Stimulated activated CD4-positive, alpha-beta T cell treated with anti-CD3 and anti-CD28 coated beads, Interleukin-1b, Interleukin-23, amount 100 ng/mL, for 1 hour (primary cell): ENCODE data around the gene CHD1.
"Not testable (repeated sequence)": the region's sequence is repeated elsewhere in the genome, so short reads cannot be mapped to it uniquely, and the experiment has no call there.

ENCODE experiments used
- DNase-seq, 2 donors: peaks; one replicate each; pipeline ENCODE4 v3.0.0-alpha.2; 2020; ENCODE audit warnings: low read depth in 2 of 2

CHD1 gene

DNA sequence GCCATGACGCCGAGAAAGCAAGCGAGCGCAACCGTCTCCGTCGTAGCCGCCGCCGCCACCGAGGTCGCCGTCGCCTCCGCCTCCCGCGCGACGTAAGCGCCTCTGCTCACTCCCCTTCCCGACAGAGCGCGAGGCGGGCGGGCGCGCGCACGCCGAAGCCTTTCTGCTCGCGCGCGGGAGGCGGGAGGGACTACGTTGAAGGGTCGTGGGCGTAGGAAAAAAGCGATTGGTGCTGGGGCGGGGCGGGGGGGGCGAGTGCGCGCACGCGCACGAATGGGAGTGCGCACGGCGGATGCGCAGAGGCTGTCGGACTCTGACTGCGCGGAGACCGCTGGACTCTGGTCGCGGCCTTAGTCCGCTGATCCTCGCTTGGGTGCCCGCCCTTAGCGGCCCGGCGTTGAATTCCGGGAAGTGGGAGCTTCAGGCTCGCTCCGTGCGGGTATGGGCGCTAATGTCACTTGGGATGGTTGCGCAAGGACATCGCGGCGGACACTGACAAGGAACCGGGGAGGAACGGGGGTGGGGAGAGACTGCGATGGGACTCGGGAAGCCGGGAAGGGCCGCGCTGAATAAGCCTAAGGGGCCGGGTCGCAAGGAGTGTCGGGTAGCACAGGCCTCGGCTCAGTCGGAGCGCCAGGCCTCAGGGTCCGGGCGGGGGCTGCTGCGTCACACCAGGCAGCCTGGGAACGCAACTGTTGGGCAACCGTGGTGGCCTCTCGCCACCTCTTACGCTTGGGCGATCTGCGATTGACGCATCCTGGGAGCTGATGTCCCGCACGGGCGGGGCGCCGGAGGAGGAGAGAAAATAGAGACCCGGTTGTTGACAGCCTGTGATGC lies at the start of gene CHD1:
Gene CHD1 (minus strand): TSS at position 135 of the 837 bp plus-strand sequence. CDS start 2,621 bp downstream, outside the sequence.
- peak; percentile 84 to 86 for DNase-seq

DNA sequence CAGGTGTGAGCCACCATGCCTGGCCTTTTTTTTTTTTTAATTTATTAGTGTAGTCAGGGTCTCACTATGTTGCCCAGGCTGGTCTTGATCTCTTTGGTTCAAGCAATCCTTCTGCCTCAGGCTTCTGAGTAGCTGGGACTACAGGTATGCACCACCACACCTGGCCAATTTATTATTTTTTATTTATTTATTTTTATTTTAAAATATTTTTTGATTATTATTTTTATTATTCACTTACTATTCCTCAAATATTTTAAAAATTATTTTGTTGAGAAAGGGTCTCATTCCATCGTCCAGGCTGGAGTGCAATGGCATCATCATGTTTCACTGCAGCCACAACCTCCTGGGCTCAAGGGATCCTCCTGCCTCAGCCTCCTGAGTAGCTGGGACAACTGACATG lies 49.7 kb upstream of the CHD1 start:
- DNase-seq: no peak

DNA sequence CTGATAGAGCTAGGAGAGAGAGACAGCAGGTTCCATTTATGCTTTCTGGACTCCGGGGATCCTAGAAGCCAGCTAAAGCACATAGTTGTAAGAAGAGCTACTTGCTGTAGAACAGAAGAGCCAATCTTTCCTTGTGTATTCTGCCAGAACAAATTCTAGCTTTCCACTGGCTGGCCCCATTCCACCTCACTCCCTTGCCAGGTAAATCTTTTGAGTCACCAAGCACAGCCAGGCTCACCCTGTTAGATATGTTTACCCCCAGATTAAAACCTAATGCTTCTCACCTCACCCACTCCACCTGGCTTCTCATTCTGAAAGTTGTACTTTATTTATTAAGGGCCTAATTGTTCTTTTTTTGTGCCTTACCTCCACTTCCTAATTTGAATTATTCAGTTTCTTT lies 48.9 kb upstream of the CHD1 start:
- no peak for DNase-seq

DNA sequence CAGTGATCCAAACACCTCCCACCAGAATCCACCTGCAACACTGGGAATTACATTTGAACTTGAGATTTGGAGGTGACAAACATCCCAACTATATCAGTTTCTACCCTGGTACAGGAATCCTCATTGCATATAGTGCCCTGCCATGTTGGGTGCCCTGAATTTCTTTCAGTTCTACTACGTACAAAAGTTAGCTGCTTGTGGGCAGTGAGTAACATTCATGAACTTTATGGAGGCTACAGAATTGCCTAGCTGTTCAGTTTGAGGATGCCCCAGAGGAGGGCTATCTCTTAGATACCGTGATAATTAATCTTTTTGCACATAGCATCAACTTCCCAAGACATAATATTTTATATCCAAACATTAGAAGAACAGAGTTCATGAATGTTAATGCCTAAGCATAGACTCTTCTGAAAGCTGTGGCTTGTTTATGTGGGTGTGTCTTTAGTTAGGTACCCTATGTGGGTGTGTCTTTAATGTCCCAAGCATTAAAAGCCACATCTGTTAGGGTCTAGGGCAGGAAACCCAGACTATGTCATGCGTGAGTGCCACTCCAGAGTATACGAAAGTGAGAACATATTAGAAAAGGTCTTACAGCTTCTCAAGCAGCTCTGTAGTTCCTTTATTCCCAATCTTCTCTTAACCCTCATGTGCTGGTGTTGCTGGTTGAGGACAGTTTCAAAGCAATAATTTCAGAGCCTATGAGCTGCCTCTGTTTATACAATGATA lies 47.0 kb upstream of the CHD1 start:
- DNase-seq: no peak

DNA sequence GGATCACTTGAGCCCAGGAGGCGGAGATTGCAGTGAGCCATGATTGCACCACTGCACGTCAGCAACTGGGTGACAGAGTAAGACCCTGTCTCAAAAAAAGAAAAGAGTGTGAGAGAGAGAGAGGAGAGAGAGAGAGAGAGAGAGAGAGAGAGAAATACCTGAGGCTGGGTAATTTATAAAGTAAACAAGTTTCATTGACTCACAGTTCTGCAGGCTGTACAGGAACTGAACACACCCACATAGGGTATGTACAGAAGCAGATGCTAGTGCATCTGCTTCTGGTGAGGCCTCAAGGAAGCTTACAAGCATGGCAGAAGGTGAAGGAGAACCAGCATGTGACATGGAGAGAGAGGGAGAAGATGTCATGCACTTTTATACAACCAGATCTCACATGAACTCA lies 46.4 kb upstream of the CHD1 start:
- no peak for DNase-seq

DNA sequence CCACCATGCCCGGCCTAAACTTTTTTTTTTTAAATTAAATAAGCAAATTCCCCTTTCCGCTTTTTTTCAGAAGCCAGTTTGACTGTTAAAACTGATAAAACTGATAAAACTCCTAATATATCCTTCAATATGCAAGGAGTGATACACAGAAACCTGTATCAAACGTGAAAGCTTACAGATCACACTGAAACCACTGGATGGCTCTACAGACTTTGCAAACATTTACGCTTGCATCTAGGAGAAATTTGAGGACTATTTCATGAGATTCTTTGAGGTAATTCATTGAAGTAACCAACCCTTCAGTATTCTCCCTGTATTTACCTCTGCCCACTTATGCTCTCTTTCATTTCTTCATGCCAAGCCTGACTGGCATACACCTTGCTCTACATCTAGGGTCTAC lies 40.6 kb upstream of the CHD1 start:
- no peak for DNase-seq

DNA sequence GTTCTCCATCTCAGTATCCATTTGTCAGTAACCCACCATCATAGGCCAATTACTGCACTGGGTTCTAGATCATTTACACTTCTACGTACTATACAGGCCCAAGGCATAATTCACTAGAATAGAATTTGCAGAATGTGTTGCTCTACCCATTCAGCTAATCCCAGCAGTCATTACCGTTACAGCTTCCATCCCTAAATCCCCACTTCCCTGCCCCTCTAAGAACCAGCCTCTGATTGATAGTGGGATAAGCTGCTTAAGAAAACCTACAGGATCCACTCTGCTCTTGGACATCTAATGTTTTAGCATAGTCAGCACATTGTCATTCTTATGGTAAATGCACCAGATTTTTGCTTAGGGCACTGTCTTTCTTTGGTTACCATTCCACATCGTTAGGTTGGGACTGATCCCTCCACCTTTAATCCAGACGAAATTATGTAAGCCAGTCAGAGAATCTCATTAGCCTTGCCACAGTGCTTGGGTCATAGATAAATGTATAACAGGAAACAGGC lies 39.3 kb upstream of the CHD1 start:
- DNase-seq: no peak

DNA sequence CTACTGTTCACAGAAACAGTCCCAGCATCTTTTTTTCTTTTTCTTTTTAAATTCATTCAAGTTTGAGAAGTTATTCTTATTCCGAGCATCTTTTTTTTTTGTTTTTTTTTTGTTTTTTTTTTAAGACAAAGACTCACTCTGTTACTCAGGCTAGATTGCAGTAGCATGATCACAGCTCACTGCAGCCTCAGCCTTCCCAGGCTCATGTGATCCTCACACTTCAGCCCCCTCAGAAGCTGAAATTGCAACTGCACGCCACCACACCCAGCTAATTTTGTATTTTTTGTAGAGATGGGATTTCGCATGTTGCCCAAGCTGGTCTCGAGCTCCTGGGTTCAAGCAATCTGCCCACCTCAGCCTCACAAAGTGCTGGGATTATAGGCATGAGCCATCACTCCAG lies 36.4 kb upstream of the CHD1 start:
- DNase-seq: no peak

DNA sequence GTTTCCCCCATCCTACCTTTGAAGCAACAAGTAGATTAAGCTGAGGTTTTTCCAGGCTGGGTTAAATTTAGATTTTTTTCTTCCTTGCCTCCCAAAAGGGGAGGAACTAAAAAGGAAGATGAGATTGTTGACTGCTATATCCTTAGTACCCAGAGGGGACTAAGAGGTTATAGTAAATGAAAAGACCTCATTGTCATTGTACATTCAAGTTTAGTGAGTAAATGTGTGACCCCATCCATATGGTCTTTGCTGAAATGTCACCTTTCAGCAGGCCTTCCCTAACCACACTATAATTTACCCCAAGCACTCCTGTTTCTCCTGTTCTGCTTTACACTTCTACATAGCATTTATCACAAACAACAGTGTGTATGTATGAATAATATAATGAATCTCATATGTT lies 35.8 kb upstream of the CHD1 start:
- DNase-seq: no peak

DNA sequence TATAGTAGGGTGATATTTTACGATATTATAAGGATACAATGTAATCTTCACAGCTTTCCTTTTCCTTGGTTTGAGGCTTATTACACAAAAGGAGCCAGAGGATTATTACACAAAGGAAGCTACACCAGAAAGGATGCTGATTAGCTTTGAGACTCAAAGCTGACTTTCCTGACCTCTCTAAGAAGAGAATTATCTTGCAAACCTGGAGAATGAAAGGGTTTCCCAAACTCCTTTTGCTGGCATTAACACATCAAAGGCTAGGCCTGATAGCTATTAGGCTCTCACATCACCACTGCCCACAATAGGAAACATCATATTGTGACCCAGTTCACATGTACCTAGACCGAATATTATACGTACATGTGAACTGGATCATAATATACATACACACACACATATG lies 34.2 kb upstream of the CHD1 start:
- no peak for DNase-seq

DNA sequence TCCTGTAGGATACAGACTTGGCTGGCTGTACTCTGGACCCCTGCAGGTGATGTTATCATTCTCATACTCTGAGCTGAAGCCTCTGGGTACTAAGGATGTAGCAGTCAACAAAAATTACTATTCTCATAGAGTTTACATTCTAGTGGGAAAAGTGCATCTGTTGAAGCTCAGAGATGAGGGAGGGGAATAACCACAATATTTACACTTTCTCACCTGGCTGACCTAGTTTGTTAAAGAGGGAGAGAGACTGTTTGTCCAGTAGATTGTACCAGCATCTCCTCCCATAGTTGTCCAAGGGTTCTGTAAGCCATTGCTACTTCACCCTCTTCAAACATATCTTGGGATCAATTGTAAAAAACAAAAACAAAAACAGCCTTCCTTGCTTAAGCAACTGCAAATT lies 33.8 kb upstream of the CHD1 start:
- no peak for DNase-seq

DNA sequence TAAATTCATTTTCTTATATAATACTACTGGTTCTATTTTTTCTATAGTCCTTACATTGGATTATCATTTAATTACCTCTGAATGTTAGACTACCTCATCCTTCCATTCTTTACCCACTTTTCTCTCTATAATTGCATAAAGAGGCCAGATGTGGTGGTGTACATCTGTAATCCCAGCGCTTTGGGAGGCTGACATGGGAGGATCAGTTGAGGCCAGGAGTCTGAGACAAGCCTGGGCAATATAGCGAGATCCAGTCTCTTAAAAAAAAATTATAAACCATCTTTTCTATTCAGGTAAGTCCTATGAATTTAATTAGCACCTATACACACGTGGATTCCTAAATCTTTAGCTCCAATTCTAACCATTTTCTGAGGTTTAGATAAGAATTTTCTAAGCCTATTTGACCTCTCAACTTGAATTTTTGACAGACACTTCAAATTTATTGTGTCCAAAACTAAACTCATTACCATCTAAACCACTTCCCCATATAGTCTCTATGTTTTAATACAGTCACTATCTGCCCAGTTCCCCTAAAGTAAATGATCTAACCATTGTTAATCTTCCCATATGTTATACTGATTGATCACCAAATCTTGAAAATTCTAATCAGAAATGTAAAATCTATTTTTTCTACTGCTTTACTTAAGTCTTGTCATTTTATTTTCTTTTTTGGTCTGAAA lies 33.0 kb upstream of the CHD1 start:
- DNase-seq: no peak

DNA sequence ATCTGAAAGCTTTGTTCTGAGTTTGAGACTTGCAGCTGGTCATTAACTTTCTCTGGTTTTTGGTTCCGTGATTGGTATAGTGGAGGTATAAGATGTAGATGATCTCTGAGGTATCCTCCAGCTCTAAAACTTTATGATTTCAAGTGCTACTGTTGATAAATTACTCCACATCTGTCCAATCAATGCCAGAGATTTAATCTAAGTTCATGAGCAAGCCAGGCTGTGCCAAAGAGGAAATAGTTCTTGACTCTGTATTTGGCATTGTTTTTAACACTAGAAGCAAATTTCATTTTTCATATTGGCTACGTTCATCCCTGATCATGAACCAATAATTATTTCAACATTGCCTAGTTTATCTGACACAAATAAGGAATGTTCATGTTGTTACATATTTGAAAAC lies 28.5 kb upstream of the CHD1 start:
- no peak for DNase-seq

DNA sequence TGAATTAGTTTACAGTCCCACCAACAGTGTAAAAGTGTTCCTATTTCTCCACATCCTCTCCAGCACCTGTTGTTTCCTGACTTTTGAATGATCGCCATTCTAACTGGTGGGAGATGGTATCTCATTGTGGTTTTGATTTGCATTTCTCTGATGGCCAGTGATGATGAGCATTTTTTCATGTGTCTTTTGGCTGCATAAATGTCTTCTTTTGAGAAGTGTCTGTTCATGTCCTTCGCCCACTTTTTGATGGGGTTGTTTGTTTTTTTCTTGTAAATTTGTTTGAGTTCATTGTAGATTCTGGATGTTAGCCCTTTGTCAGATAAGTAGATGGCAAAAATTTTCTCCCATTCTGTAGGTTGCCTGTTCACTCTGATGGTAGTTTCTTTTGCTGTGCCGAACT lies 27.1 kb upstream of the CHD1 start:
- DNase-seq: not testable (repeated sequence)

DNA sequence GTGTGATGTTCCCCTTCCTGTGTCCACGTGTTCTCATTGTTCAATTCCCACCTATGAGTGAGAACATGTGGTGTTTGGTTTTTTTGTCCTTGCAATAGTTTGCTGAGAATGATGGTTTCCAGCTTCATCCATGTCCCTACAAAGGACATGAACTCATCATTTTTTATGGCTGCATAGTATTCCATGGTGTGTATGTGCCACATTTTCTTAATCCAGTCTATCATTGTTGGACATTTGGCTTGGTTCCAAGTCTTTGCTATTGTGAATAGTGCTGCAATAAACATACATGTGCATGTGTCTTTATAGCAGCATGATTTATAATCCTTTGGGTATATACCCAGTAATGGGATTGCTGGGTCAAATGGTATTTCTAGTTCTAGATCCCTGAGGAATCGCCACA lies 26.7 kb upstream of the CHD1 start:
- not testable (repeated sequence) for DNase-seq

DNA sequence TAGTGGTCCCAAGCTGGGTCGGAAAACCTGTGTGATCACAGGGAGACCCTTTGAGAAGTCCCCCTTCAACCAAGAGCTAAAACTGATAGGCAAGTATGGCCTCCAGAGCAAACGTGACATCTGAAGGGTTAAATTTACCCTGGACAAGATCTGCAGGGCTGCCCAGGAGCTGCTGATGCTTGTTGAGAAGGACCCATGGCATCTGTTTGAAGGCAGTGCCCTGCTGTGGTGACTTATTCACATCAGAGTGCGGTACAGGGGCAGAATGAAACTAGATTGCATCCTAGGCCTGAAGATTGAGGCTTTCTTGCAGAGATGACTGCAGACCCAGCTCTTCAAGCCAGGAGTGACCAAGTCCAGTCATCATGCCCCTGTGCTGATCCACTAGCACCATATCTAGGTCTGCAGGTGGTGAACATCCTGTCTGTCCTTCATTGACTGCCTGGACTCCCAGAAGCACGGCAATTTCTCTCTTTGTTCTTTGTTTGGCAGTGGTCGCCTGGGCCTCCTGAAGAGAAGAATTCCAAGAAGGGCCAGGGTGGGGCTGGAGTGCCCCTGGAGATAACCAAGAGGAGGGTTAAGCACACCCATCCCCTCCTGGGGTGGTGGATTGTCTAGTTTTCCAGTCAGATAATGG lies 25.7 kb upstream of the CHD1 start:
- no peak for DNase-seq

DNA sequence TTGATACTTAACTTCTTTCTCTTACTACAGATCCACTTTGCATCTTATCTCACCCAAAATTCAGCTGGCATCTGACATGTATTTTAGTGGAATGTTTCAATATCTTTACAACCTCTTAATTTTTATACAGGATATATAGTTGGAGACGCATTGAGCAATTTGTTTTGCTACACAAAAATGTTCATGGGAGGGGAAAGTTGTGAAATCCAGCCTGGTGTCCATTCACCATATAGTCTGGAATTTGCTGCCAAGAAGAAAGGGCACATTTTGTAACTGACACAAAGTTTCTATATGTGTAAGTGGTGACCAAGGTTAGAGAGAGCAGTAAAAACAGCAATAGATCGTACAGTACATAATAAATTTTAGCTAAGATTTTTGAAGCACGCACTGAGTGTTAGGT lies 14.0 kb upstream of the CHD1 start:
- no peak for DNase-seq

DNA sequence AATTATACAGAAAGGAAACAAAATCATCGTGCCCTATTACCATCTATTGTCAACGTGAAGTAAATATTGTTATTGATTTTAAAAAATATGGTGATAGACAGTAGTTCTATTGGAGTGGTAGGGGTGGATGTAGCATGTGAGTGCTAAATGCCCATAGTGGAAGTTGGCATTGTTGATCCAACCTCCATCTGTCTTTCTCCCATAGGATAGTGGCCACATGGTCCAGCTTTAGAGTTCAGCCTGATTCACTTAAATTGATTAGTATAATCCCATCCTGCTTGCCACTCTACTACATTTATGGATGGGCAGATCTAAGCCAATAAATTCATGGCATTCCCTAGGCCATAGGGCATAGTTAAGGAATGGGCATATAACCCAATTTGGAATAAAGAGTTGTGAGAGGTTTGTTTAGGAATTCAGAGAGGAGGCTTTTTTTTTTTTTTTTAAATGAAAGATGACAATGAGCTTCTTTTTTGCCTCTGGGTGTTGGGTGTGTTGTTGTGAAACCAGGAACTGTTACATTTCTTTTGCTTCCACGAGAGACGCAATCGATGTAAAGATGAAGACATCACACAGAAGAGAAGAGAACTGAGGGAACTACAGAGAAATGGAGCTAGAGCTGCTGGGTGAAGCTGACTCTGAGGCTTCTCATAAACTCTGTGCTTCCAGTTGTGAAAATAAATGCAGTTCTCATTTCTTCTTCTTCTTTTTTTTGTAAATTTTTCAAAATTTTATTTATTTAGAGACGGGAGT lies 12.5 kb upstream of the CHD1 start:
- no peak for DNase-seq

DNA sequence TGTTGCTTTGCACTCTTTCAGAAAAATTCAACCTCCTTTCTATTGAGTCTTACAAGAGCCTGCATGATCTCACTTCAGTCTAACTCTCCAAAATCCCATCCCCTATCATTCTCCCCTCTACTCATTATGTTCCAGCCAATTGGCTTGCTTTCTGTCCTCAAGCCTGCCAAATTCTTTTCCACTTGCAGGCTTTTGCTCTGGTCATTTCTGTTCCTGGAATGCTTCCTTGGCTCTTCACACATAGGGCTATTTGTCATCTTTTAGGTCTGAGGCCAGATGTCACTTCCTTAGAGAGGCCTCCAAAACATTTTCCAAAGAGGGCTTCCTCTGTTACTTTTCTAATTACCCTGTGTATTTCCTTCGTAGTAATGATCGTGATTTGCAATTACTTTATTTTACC lies 11.8 kb upstream of the CHD1 start:
- DNase-seq: no peak

DNA sequence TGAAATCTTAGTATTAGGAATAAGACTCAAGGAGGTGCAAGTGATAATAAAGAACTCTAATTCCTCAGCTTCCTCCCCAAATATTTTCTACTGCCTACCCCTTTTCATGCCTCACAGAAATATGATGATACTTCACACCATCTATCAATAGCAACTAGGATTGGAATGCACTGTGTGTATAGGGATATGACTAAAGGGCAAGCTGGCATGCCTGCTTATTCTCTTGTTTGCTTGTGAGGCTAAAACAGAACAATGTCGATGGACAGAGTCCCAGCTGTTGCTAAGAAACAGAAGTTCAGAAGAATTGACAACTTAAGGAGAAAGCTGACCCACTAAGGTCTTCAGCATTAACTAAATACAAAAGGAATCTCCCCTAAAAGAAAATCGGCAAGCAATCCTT lies 9.7 kb upstream of the CHD1 start:
- DNase-seq: no peak

DNA sequence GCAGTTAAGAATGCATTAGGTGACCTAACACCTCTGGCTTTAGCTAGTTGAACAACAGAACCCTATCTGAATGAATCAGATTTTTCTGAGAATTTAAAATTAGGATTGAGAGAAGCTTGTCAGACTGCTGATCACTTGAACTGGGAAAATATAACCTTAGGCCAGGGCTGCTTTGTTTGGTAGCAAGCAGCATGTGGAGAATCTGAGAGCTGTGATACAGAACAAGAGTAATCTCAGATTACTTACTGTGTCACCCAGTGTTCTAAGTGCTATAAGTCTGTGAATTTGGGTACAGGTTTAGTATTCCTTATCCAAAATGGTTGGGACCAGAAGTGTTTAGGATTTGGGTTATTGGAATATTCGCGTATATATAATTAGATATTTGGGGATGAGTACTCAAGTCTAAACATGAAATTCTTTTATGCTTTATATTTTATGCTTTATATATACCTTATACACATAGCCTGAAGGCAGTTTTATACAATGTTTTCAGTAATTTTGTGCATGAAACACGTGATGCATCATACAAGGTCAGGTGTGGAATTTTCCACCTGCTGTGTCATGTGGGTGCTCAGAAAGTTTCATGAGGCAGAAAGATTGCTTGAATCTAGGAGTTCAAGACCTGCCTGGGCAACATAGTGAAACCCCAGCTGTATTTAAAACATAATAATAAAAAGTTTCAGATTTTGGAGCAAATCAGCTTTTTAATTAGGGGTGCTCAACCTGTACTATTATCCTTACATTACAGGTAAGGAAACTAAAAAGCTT lies 8.3 kb upstream of the CHD1 start:
- no peak for DNase-seq
